Testis (tissue), 2 donors: ENCODE data around the gene COPS9.

ENCODE experiments used
- CTCF ChIP-seq, 3 experiments: fragments of 450-650 bp in 2 of 3; fragments of 200-600 bp in 1 of 3; sonication (generic) in 1 of 3; IDR thresholded peaks; one replicate each; pipeline ENCODE4 v1.5.1; 2016 to 2019; ENCODE audit warnings: antibody characterized with exemption in 3 of 3, mild to moderate bottlenecking in 2 of 3, moderate library complexity in 1 of 3
- POLR2A ChIP-seq: fragments of 450-650 bp; IDR thresholded peaks from one replicate; pipeline ENCODE4 v1.6.1; 2017; ENCODE audit warnings: antibody characterized with exemption, mild to moderate bottlenecking, moderate library complexity

- no peak for TF ChIP-seq CTCF (IDR thresholded peaks at IDR 0.05)
- no peak for TF ChIP-seq POLR2A
Observed at GRCh38 chr2:240103136-240103535, 33.0 kb downstream of the COPS9 start.
